Loucy (cell line): ENCODE data around the gene SLC1A5.

ENCODE experiments used
- CTCF ChIP-seq: fragments of 200-600 bp; sonication (generic); conservative IDR thresholded peaks from 2 replicates; pipeline ENCODE4 v1.5.1; 2014; ENCODE audit warnings: mild to moderate bottlenecking, antibody characterized with exemption, low read length
- EZH2phosphoT487 ChIP-seq: fragments of 200-600 bp; IDR thresholded peaks from 2 replicates; pipeline ENCODE4 v1.6.1; 2018; ENCODE audit warnings: antibody characterized with exemption, mild to moderate bottlenecking, moderate library complexity, borderline replicate concordance

GRCh38 chr19:46818812-46819211 lies 30.4 kb upstream of the SLC1A5 start:
- TF ChIP-seq CTCF (no peak), EZH2phosphoT487 (no peak)
